Cardiac fibroblast (primary cell): Measurements from ENCODE around the gene NAALADL2.

ENCODE experiments used
- DNase-seq, 2 donors: peaks; one replicate each; pipeline versions ENCODE4 v3.0.0 to v3.0.0-alpha.2; 2010; ENCODE audit warnings: low read depth in 2 of 2
- H3K4me3 ChIP-seq, 2 donors: replicated peaks in 1 of 2; 1 replicate in 1 of 2; 2 replicates in 1 of 2; pipeline ENCODE4 v1.5.1; 2011; ENCODE audit warnings: low read depth in 2 of 2, low read length in 2 of 2, mild to moderate bottlenecking in 2 of 2, moderate library complexity in 1 of 2
- CTCF ChIP-seq: IDR thresholded peaks from one replicate; pipeline ENCODE4 v1.5.1; 2011; ENCODE audit warnings: low read depth, mild to moderate bottlenecking, low read length, inconsistent platforms

Gene NAALADL2

GRCh38 chr3:175107995-175108394, 248.9 kb downstream of the NAALADL2 start:
- TF ChIP-seq CTCF: no peak
- DNase-seq: no peak
- H3K4me3 ChIP-seq: no peak overlapping the region

GRCh38 chr3:175108613-175109151, 249.5 kb downstream of the NAALADL2 start:
- no peak for TF ChIP-seq CTCF
- no peak for DNase-seq
- no peak overlapping the region for H3K4me3 ChIP-seq

GRCh38 chr3:175111036-175111435, 251.9 kb downstream of the NAALADL2 start:
- no peak overlapping the region for H3K4me3 ChIP-seq
- no peak for TF ChIP-seq CTCF
- peak; percentile 63 to 64 for DNase-seq

GRCh38 chr3:175118382-175118941, 259.3 kb downstream of the NAALADL2 start:
- no peak for DNase-seq
- no peak for TF ChIP-seq CTCF
- no peak overlapping the region for H3K4me3 ChIP-seq

GRCh38 chr3:175121225-175121624, 262.1 kb downstream of the NAALADL2 start:
- DNase-seq: no peak
- H3K4me3 ChIP-seq: no peak overlapping the region
- peak; percentile 24 for TF ChIP-seq CTCF

GRCh38 chr3:175127075-175127662, 268.0 kb downstream of the NAALADL2 start:
- TF ChIP-seq CTCF: no peak
- no peak overlapping the region for H3K4me3 ChIP-seq
- DNase-seq: no peak
